Measurements from ENCODE around the gene ARL8B.
A peak's percentile ranks its signal among the peaks of the same experiment; 100 is the strongest.

ARL8B gene

GRCh38 chr3:5201536-5201935, 79.4 kb downstream of the ARL8B start:
- Histone ChIP-seq H3K9ac (ENCODE audit: low read depth in 1 of 2, low read length in 2 of 2) (no peak overlapping the region), H3K36me3 (ENCODE audit: control insufficient read depth in 2 of 2, insufficient read depth in 2 of 2, low read length in 2 of 2) (peaks cover 50 to 66% of the 10 kb centered on the region in 2 donors), H3K4me1 (ENCODE audit: control insufficient read depth in 2 of 2, insufficient read depth in 2 of 2, low read length in 2 of 2) (peaks cover 0 to 8% of the 10 kb centered on the region in 2 donors), H3K27me3 (ENCODE audit: control insufficient read depth in 2 of 2, insufficient read depth in 2 of 2, low read length in 2 of 2) (no peaks in the 10 kb centered on the region), H3K27ac (ENCODE audit: low read depth in 2 of 2, low read length in 2 of 2) (no peak overlapping the region), H3K4me3 (ENCODE audit: low read length in 2 of 2) (no peak overlapping the region), H3K9me3 (ENCODE audit: control insufficient read depth in 2 of 2, low read length in 2 of 2) (no peaks in the 10 kb centered on the region)

GRCh38 chr3:5202222-5202621, 80.1 kb downstream of the ARL8B start:
- H3K4me1 ChIP-seq (ENCODE audit: control insufficient read depth in 2 of 2, insufficient read depth in 2 of 2, low read length in 2 of 2): peaks cover 0 to 5% of the 10 kb centered on the region in 2 donors

GRCh38 chr3:5205165-5205941, 83.3 kb downstream of the ARL8B start:
- H3K27ac ChIP-seq (ENCODE audit: low read depth in 2 of 2, low read length in 2 of 2): no peak overlapping the region
- H3K9me3 ChIP-seq (ENCODE audit: control insufficient read depth in 2 of 2, low read length in 2 of 2): no peaks in the 10 kb centered on the region
- no peak overlapping the region for H3K9ac ChIP-seq (ENCODE audit: low read depth in 1 of 2, low read length in 2 of 2)
- H3K27me3 ChIP-seq (ENCODE audit: control insufficient read depth in 2 of 2, insufficient read depth in 2 of 2, low read length in 2 of 2): no peaks in the 10 kb centered on the region
- peaks cover 74 to 90% of the 10 kb centered on the region in 2 donors for H3K36me3 ChIP-seq (ENCODE audit: control insufficient read depth in 2 of 2, insufficient read depth in 2 of 2, low read length in 2 of 2)
- no peaks in the 10 kb centered on the region for H3K4me1 ChIP-seq (ENCODE audit: control insufficient read depth in 2 of 2, insufficient read depth in 2 of 2, low read length in 2 of 2)
- no peak overlapping the region for H3K4me3 ChIP-seq (ENCODE audit: low read length in 2 of 2)

More at GRCh38 chr3:5202222-5202621, 80.1 kb downstream of the ARL8B start:
- Histone ChIP-seq H3K9me3 (ENCODE audit: control insufficient read depth in 2 of 2, low read length in 2 of 2) (no peaks in the 10 kb centered on the region), H3K36me3 (ENCODE audit: control insufficient read depth in 2 of 2, insufficient read depth in 2 of 2, low read length in 2 of 2) (peaks cover 54 to 73% of the 10 kb centered on the region in 2 donors), H3K27ac (ENCODE audit: low read depth in 2 of 2, low read length in 2 of 2) (no peak overlapping the region), H3K4me3 (ENCODE audit: low read length in 2 of 2) (no peak overlapping the region), H3K9ac (ENCODE audit: low read depth in 1 of 2, low read length in 2 of 2) (no peak overlapping the region), H3K27me3 (ENCODE audit: control insufficient read depth in 2 of 2, insufficient read depth in 2 of 2, low read length in 2 of 2) (no peaks in the 10 kb centered on the region)

- H3K27ac ChIP-seq (ENCODE audit: low read depth in 2 of 2, low read length in 2 of 2): peak overlapping the region; percentile 17 to 25
- peaks cover 81 to 90% of the 10 kb centered on the region in 2 donors for H3K36me3 ChIP-seq (ENCODE audit: control insufficient read depth in 2 of 2, insufficient read depth in 2 of 2, low read length in 2 of 2)
- H3K9me3 ChIP-seq (ENCODE audit: control insufficient read depth in 2 of 2, low read length in 2 of 2): no peaks in the 10 kb centered on the region
- H3K4me1 ChIP-seq (ENCODE audit: control insufficient read depth in 2 of 2, insufficient read depth in 2 of 2, low read length in 2 of 2): peaks cover 0 to 2% of the 10 kb centered on the region in 2 donors
- no peak overlapping the region for H3K4me3 ChIP-seq (ENCODE audit: low read length in 2 of 2)
- H3K9ac ChIP-seq (ENCODE audit: low read depth in 1 of 2, low read length in 2 of 2): no peak overlapping the region
- no peaks in the 10 kb centered on the region for H3K27me3 ChIP-seq (ENCODE audit: control insufficient read depth in 2 of 2, insufficient read depth in 2 of 2, low read length in 2 of 2)
Observed at GRCh38 chr3:5210926-5211325, 88.8 kb downstream of the ARL8B start.

- no peak overlapping the region for H3K4me3 ChIP-seq (ENCODE audit: low read length in 2 of 2)
- H3K36me3 ChIP-seq (ENCODE audit: control insufficient read depth in 2 of 2, insufficient read depth in 2 of 2, low read length in 2 of 2): peaks cover 81 to 90% of the 10 kb centered on the region in 2 donors
- peaks cover 0 to 2% of the 10 kb centered on the region in 2 donors for H3K4me1 ChIP-seq (ENCODE audit: control insufficient read depth in 2 of 2, insufficient read depth in 2 of 2, low read length in 2 of 2)
- H3K9me3 ChIP-seq (ENCODE audit: control insufficient read depth in 2 of 2, low read length in 2 of 2): no peaks in the 10 kb centered on the region
- H3K27me3 ChIP-seq (ENCODE audit: control insufficient read depth in 2 of 2, insufficient read depth in 2 of 2, low read length in 2 of 2): no peaks in the 10 kb centered on the region
- H3K27ac ChIP-seq (ENCODE audit: low read depth in 2 of 2, low read length in 2 of 2): no peak overlapping the region
- no peak overlapping the region for H3K9ac ChIP-seq (ENCODE audit: low read depth in 1 of 2, low read length in 2 of 2)
Observed at GRCh38 chr3:5212628-5213573, 90.8 kb downstream of the ARL8B start.

- H3K4me3 ChIP-seq (ENCODE audit: low read length in 2 of 2): no peak overlapping the region
- H3K4me1 ChIP-seq (ENCODE audit: control insufficient read depth in 2 of 2, insufficient read depth in 2 of 2, low read length in 2 of 2): peaks cover 2 to 3% of the 10 kb centered on the region in 2 donors
- H3K36me3 ChIP-seq (ENCODE audit: control insufficient read depth in 2 of 2, insufficient read depth in 2 of 2, low read length in 2 of 2): peaks cover 79 to 86% of the 10 kb centered on the region in 2 donors
- no peaks in the 10 kb centered on the region for H3K27me3 ChIP-seq (ENCODE audit: control insufficient read depth in 2 of 2, insufficient read depth in 2 of 2, low read length in 2 of 2)
- H3K9me3 ChIP-seq (ENCODE audit: control insufficient read depth in 2 of 2, low read length in 2 of 2): no peaks in the 10 kb centered on the region
- no peak overlapping the region for H3K9ac ChIP-seq (ENCODE audit: low read depth in 1 of 2, low read length in 2 of 2)
- H3K27ac ChIP-seq (ENCODE audit: low read depth in 2 of 2, low read length in 2 of 2): no peak overlapping the region
Observed at GRCh38 chr3:5213574-5213966, 91.5 kb downstream of the ARL8B start.

- Histone ChIP-seq H3K4me1 (ENCODE audit: control insufficient read depth in 2 of 2, insufficient read depth in 2 of 2, low read length in 2 of 2) (peaks cover 2 to 3% of the 10 kb centered on the region in 2 donors), H3K27me3 (ENCODE audit: control insufficient read depth in 2 of 2, insufficient read depth in 2 of 2, low read length in 2 of 2) (no peaks in the 10 kb centered on the region), H3K9ac (ENCODE audit: low read depth in 1 of 2, low read length in 2 of 2) (no peak overlapping the region), H3K4me3 (ENCODE audit: low read length in 2 of 2) (no peak overlapping the region), H3K27ac (ENCODE audit: low read depth in 2 of 2, low read length in 2 of 2) (no peak overlapping the region), H3K36me3 (ENCODE audit: control insufficient read depth in 2 of 2, insufficient read depth in 2 of 2, low read length in 2 of 2) (peaks cover 71 to 78% of the 10 kb centered on the region in 2 donors), H3K9me3 (ENCODE audit: control insufficient read depth in 2 of 2, low read length in 2 of 2) (no peaks in the 10 kb centered on the region)
Observed at GRCh38 chr3:5214352-5214751, 92.3 kb downstream of the ARL8B start.

GRCh38 chr3:5217824-5218595, 95.9 kb downstream of the ARL8B start:
- Histone ChIP-seq H3K36me3 (ENCODE audit: control insufficient read depth in 2 of 2, insufficient read depth in 2 of 2, low read length in 2 of 2) (peaks cover 43 to 48% of the 10 kb centered on the region in 2 donors), H3K4me1 (ENCODE audit: control insufficient read depth in 2 of 2, insufficient read depth in 2 of 2, low read length in 2 of 2) (peaks cover 3 to 13% of the 10 kb centered on the region in 2 donors), H3K27ac (ENCODE audit: low read depth in 2 of 2, low read length in 2 of 2) (no peak overlapping the region), H3K9me3 (ENCODE audit: control insufficient read depth in 2 of 2, low read length in 2 of 2) (no peaks in the 10 kb centered on the region), H3K4me3 (ENCODE audit: low read length in 2 of 2) (no peak overlapping the region), H3K9ac (ENCODE audit: low read depth in 1 of 2, low read length in 2 of 2) (no peak overlapping the region), H3K27me3 (ENCODE audit: control insufficient read depth in 2 of 2, insufficient read depth in 2 of 2, low read length in 2 of 2) (no peaks in the 10 kb centered on the region)

- no peaks in the 10 kb centered on the region for H3K9me3 ChIP-seq (ENCODE audit: control insufficient read depth in 2 of 2, low read length in 2 of 2)
- peaks cover 34 to 40% of the 10 kb centered on the region in 2 donors for H3K36me3 ChIP-seq (ENCODE audit: control insufficient read depth in 2 of 2, insufficient read depth in 2 of 2, low read length in 2 of 2)
- no peak overlapping the region for H3K27ac ChIP-seq (ENCODE audit: low read depth in 2 of 2, low read length in 2 of 2)
- no peaks in the 10 kb centered on the region for H3K27me3 ChIP-seq (ENCODE audit: control insufficient read depth in 2 of 2, insufficient read depth in 2 of 2, low read length in 2 of 2)
- peaks cover 3 to 13% of the 10 kb centered on the region in 2 donors for H3K4me1 ChIP-seq (ENCODE audit: control insufficient read depth in 2 of 2, insufficient read depth in 2 of 2, low read length in 2 of 2)
- H3K4me3 ChIP-seq (ENCODE audit: low read length in 2 of 2): no peak overlapping the region
- H3K9ac ChIP-seq (ENCODE audit: low read depth in 1 of 2, low read length in 2 of 2): no peak overlapping the region
Observed at GRCh38 chr3:5218815-5219214, 96.7 kb downstream of the ARL8B start.
